ENCODE measurements around the gene SCAMP4. TPM values are rescaled to one million over a fixed set of nuclear protein-coding genes. Genes with fewer than 3 reads are reported as not detected.

The SCAMP4 gene
- polyA plus RNA-seq, 1 donor, result 27.1 TPM

- no peak for DNase-seq (ENCODE audit: low read depth)
Observed at GRCh38 chr19:1956122-1956494, 50.9 kb downstream of the SCAMP4 start.

GRCh38 chr19:1956868-1957492 lies 51.8 kb downstream of the SCAMP4 start:
- no peak for DNase-seq (ENCODE audit: low read depth)

GRCh38 chr19:1957562-1958248 lies 52.5 kb downstream of the SCAMP4 start:
- DNase-seq (ENCODE audit: low read depth), result no peak

GRCh38 chr19:1959928-1960589 lies 54.9 kb downstream of the SCAMP4 start:
- no peak for DNase-seq (ENCODE audit: low read depth)

- DNase-seq (ENCODE audit: low read depth), result no peak
Observed at GRCh38 chr19:1961000-1961883, 56.0 kb downstream of the SCAMP4 start.

GRCh38 chr19:1962674-1963073 lies 57.5 kb downstream of the SCAMP4 start:
- no peak for DNase-seq (ENCODE audit: low read depth)

- DNase-seq (ENCODE audit: low read depth), result no peak
Observed at GRCh38 chr19:1967087-1967608, 61.9 kb downstream of the SCAMP4 start.

GRCh38 chr19:1968279-1969175 lies 63.3 kb downstream of the SCAMP4 start:
- no peak for DNase-seq (ENCODE audit: low read depth)

GRCh38 chr19:1969176-1970002 lies 64.2 kb downstream of the SCAMP4 start:
- DNase-seq (ENCODE audit: low read depth), result no peak

- DNase-seq (ENCODE audit: low read depth), result no peak
Observed at GRCh38 chr19:1970003-1970805, 65.0 kb downstream of the SCAMP4 start.

GRCh38 chr19:1970806-1971502 lies 65.8 kb downstream of the SCAMP4 start:
- DNase-seq (ENCODE audit: low read depth), result no peak

GRCh38 chr19:1974381-1975161 lies 69.4 kb downstream of the SCAMP4 start:
- DNase-seq (ENCODE audit: low read depth), result no peak

GRCh38 chr19:1975162-1975480 lies 69.9 kb downstream of the SCAMP4 start:
- no peak for DNase-seq (ENCODE audit: low read depth)

All from forelimb muscle (tissue), 1 donor.